ENCODE results near the gene CREBRF.
A peak's percentile ranks its signal among the peaks of the same experiment; 100 is the strongest.
"Not testable (repeated sequence)": the region's sequence is repeated elsewhere in the genome, so short reads cannot be mapped to it uniquely, and the experiment has no call there.

Gene CREBRF

GRCh38 chr5:173039188-173039587 is 17.0 kb upstream of the CREBRF start:
- no peak for DNase-seq (ENCODE audit: low spot score)

- DNase-seq (ENCODE audit: low spot score), result no peak
Observed at GRCh38 chr5:173039964-173040363, 16.2 kb upstream of the CREBRF start.

- DNase-seq (ENCODE audit: low spot score), result no peak
Observed at GRCh38 chr5:173041881-173042762, 14.0 kb upstream of the CREBRF start.

GRCh38 chr5:173042763-173043107 is 13.4 kb upstream of the CREBRF start:
- DNase-seq (ENCODE audit: low spot score), result no peak

- DNase-seq (ENCODE audit: low spot score), result no peak
Observed at GRCh38 chr5:173045474-173045873, 10.7 kb upstream of the CREBRF start.

- not testable (repeated sequence) for DNase-seq (ENCODE audit: low spot score)
Observed at GRCh38 chr5:173047096-173047837, 8.9 kb upstream of the CREBRF start.

GRCh38 chr5:173047838-173048105 is 8.4 kb upstream of the CREBRF start:
- DNase-seq (ENCODE audit: low spot score), result no peak

GRCh38 chr5:173050791-173051190 is 5.4 kb upstream of the CREBRF start:
- DNase-seq (ENCODE audit: low spot score), result no peak

GRCh38 chr5:173051746-173052145 is 4.4 kb upstream of the CREBRF start:
- peak; percentile 45 for DNase-seq (ENCODE audit: low spot score)

GRCh38 chr5:173053041-173053440 is 3.1 kb upstream of the CREBRF start:
- DNase-seq (ENCODE audit: low spot score), result no peak

GRCh38 chr5:173055042-173055721 is 970 bp upstream of the CREBRF start:
- DNase-seq (ENCODE audit: low spot score), result no peak

- no peak for DNase-seq (ENCODE audit: low spot score)
Observed at GRCh38 chr5:173055722-173055982, 500 bp upstream of the CREBRF start.

GRCh38 chr5:173056783-173057061 is 570 bp downstream of the CREBRF start:
- peak; percentile 75 for DNase-seq (ENCODE audit: low spot score)

GRCh38 chr5:173057062-173057924 is 1.1 kb downstream of the CREBRF start:
- peak; percentile 99 for DNase-seq (ENCODE audit: low spot score)

- DNase-seq (ENCODE audit: low spot score), result no peak
Observed at GRCh38 chr5:173062141-173062540, 6.0 kb downstream of the CREBRF start.

GRCh38 chr5:173065155-173065554 is 9.0 kb downstream of the CREBRF start:
- no peak for DNase-seq (ENCODE audit: low spot score)

- no peak for DNase-seq (ENCODE audit: low spot score)
Observed at GRCh38 chr5:173069671-173070070, 13.5 kb downstream of the CREBRF start.

- DNase-seq (ENCODE audit: low spot score), result no peak
Observed at GRCh38 chr5:173075137-173075843, 19.1 kb downstream of the CREBRF start.

GRCh38 chr5:173075970-173076369 is 19.8 kb downstream of the CREBRF start:
- DNase-seq (ENCODE audit: low spot score), result no peak

- DNase-seq (ENCODE audit: low spot score), result not testable (repeated sequence)
Observed at GRCh38 chr5:173076471-173076870, 20.3 kb downstream of the CREBRF start.

- no peak for DNase-seq (ENCODE audit: low spot score)
Observed at GRCh38 chr5:173078878-173079277, 22.7 kb downstream of the CREBRF start.

- no peak for DNase-seq (ENCODE audit: low spot score)
Observed at GRCh38 chr5:173089581-173089980, 33.4 kb downstream of the CREBRF start.
